HCT116 (cell line): ENCODE measurements around the gene ERI2. TPM values are rescaled to one million over a fixed set of nuclear protein-coding genes. Genes with fewer than 3 reads are reported as not detected.

ENCODE experiments used
- ATAC-seq: fragments of 200-7000 bp; cut with Tn5 transposase; 2 replicates; pipeline ENCODE4 v1.9.1; 2020; ENCODE audit warnings: mild to moderate bottlenecking, moderate library complexity
- BruUV-seq: library from RNA; stranded (reverse); fragments of 400-500 nt; replicated peaks from 2 replicates; lab custom pipeline; 2021; lab: Mats Ljungman, UMichigan
- CTCF ChIA-PET: fragments of 300-600 bp; sonication (Branson Sonifier 250); formaldehyde crosslinking; loops from one replicate; lab custom pipeline; 2021; ENCODE audit warnings: antibody characterized with exemption; lab: Charles Lee
- POLR2A ChIA-PET: fragments of 300-600, 350-600 bp; sonication (Branson Sonifier 250); formaldehyde crosslinking; loops from one replicate; lab custom pipeline; 2021; ENCODE audit warnings: antibody characterized with exemption; lab: Charles Lee
- RAD21 ChIA-PET, 2 experiments: fragments of 300-600 bp; sonication (Branson Sonifier 250); formaldehyde crosslinking; loops; one replicate each; lab custom pipeline; 2023; ENCODE audit warnings: low total read pairs in 2 of 2; ENCODE audit not compliant: uncharacterized antibody in 2 of 2, unreplicated experiment in 2 of 2, low non-redundant PET in 1 of 2; lab: Charles Lee
- DNase-seq: peaks from one replicate; pipeline ENCODE4 v3.0.0-alpha.2; 2010; ENCODE audit warnings: low read depth, low spot score
- H2AFZ ChIP-seq: fragments of 200-600 bp; shearing (Covaris generic), sonication (generic); 2 replicates; pipeline ENCODE4 v1.6.1; 2017; ENCODE audit warnings: low read depth, mixed run types, mixed read lengths, antibody characterized with exemption, low read length; ENCODE audit not compliant: poor library complexity, severe bottlenecking
- H3K27ac ChIP-seq: 2 replicates; pipeline ENCODE4 v1.5.1; 2012; ENCODE audit warnings: low read depth, low read length
- H3K27me3 ChIP-seq: fragments of 200-600 bp; sonication (generic); 2 replicates; pipeline ENCODE4 v1.6.1; 2016; ENCODE audit warnings: mixed run types, low read length, mixed read lengths; ENCODE audit not compliant: insufficient read depth
- H3K36me3 ChIP-seq, 2 experiments: fragments of 200-500 bp in 1 of 2; fragments of 200-600 bp in 1 of 2; sonication (Bioruptor generic) in 1 of 2; sonication (generic) in 1 of 2; 2 replicates each; pipeline versions ENCODE4 v1.5.1 to v1.6.1; 2014 to 2016; ENCODE audit warnings: low read length in 2 of 2, inconsistent platforms in 1 of 2, mixed read lengths in 1 of 2, mixed run types in 1 of 2; ENCODE audit not compliant: insufficient read depth in 2 of 2, control insufficient read depth in 1 of 2
- H3K4me1 ChIP-seq, 2 experiments: fragments of 200-600 bp in 1 of 2; sonication (generic) in 1 of 2; 2 replicates each; pipeline versions ENCODE4 v1.5.1 to v1.6.1; 2012 to 2017; ENCODE audit warnings: low read length in 2 of 2, inconsistent platforms in 1 of 2, mild to moderate bottlenecking in 1 of 2, mixed read lengths in 1 of 2, mixed run types in 1 of 2, moderate library complexity in 1 of 2; ENCODE audit not compliant: insufficient read depth in 2 of 2, control insufficient read depth in 1 of 2
- H3K4me2 ChIP-seq: fragments of 200-600 bp; sonication (generic); 2 replicates; pipeline ENCODE4 v1.6.1; 2017; ENCODE audit warnings: mixed run types, low read length, mixed read lengths
- H3K4me3 ChIP-seq, 2 experiments: fragments of 200-600 bp in 1 of 2; sonication (generic) in 1 of 2; replicated peaks in 1 of 2; 2 replicates each; pipeline ENCODE4 v1.5.1; 2011 to 2016; ENCODE audit warnings: low read length in 2 of 2, control low read depth in 1 of 2, low read depth in 1 of 2, mild to moderate bottlenecking in 1 of 2, mixed read lengths in 1 of 2, mixed run types in 1 of 2
- H3K79me2 ChIP-seq: fragments of 200-600 bp; sonication (generic); 2 replicates; pipeline ENCODE4 v1.6.1; 2017; ENCODE audit warnings: mild to moderate bottlenecking, mixed run types, low read length, moderate library complexity, mixed read lengths; ENCODE audit not compliant: insufficient read depth
- H3K9ac ChIP-seq: fragments of 200-600 bp; sonication (generic); 2 replicates; pipeline ENCODE4 v1.6.1; 2016; ENCODE audit warnings: low read length, mixed read lengths
- H3K9me2 ChIP-seq: fragments of 200-600 bp; sonication (generic), shearing (Covaris generic); 2 replicates; pipeline ENCODE4 v1.6.1; 2017; ENCODE audit warnings: mixed run types, mild to moderate bottlenecking, moderate library complexity; ENCODE audit not compliant: insufficient read depth
- H3K9me3 ChIP-seq, 2 experiments: fragments of 200-500 bp in 1 of 2; fragments of 200-600 bp in 1 of 2; sonication (Bioruptor generic) in 1 of 2; sonication (generic) in 1 of 2; 2 replicates each; pipeline ENCODE4 v1.6.1; 2014 to 2017; ENCODE audit warnings: low read length in 2 of 2, mixed read lengths in 2 of 2, inconsistent platforms in 1 of 2, low read depth in 1 of 2, mild to moderate bottlenecking in 1 of 2, mixed run types in 1 of 2, moderate library complexity in 1 of 2; ENCODE audit not compliant: control insufficient read depth in 1 of 2, insufficient read depth in 1 of 2
- H4K20me1 ChIP-seq: fragments of 200-600 bp; sonication (generic), shearing (Covaris generic); 2 replicates; pipeline ENCODE4 v1.6.1; 2017; ENCODE audit warnings: mixed run types, mild to moderate bottlenecking, moderate library complexity; ENCODE audit not compliant: insufficient read depth
- EGR1 ChIP-seq: IDR thresholded peaks from 2 replicates; pipeline ENCODE4 v1.6.1; 2012; ENCODE audit warnings: low read depth
- EZH2phosphoT487 ChIP-seq: fragments of 200-600 bp; IDR thresholded peaks from 2 replicates; pipeline ENCODE4 v1.6.1; 2018; ENCODE audit warnings: antibody characterized with exemption, borderline replicate concordance
- POLR2AphosphoS5 ChIP-seq: IDR thresholded peaks from 2 replicates; pipeline ENCODE4 v1.6.1; 2011; ENCODE audit warnings: mild to moderate bottlenecking, low read depth, low read length, moderate library complexity
- RAD21 ChIP-seq: IDR thresholded peaks from 2 replicates; pipeline ENCODE4 v1.6.1; 2012; ENCODE audit warnings: low read depth, mild to moderate bottlenecking
- SRF ChIP-seq: IDR thresholded peaks from 2 replicates; pipeline ENCODE4 v1.6.1; 2012; ENCODE audit warnings: low read depth
- TCF7L2 ChIP-seq: IDR thresholded peaks from 2 replicates; pipeline ENCODE4 v1.7.0; 2011; ENCODE audit warnings: borderline replicate concordance, inconsistent platforms; ENCODE audit not compliant: insufficient read depth, insufficient read length; ENCODE audit errors: extremely low read depth
- YY1 ChIP-seq: IDR thresholded peaks from 2 replicates; pipeline ENCODE4 v1.6.1; 2011; ENCODE audit warnings: low read length, low read depth, moderate library complexity, mild to moderate bottlenecking; ENCODE audit not compliant: insufficient replicate concordance; ENCODE audit errors: extremely low read depth
- ZFX ChIP-seq: fragments of 450-650 bp; IDR thresholded peaks from 2 replicates; pipeline ENCODE4 v1.6.1; 2017
- ZNF274 ChIP-seq: fragments of 200-500 bp; sonication (Bioruptor generic); IDR thresholded peaks from 2 replicates; pipeline ENCODE4 v1.6.1; 2014; ENCODE audit warnings: mild to moderate bottlenecking, low read depth, low read length, inconsistent platforms
- intact Hi-C: fragments of 100-400 bp; cut with micrococcal nuclease; formaldehyde crosslinking; loops from 2 replicates; pipeline ENCODE4 v1.10.0; 2022
- total RNA-seq: library from RNA; stranded (reverse); gene quantifications from one replicate; pipeline ENCODE4 v1.2.1, GENCODE V29; 2021; ENCODE audit not compliant: unreplicated experiment
- TF ChIP-seq, protein P1 (sequence below): IDR thresholded peaks from 2 replicates; pipeline ENCODE4 v1.6.1; 2011; ENCODE audit warnings: mild to moderate bottlenecking, low read length, moderate library complexity; ENCODE audit not compliant: insufficient replicate concordance; ENCODE audit errors: extremely low read depth
- TF ChIP-seq, protein P2 (sequence below): IDR thresholded peaks from 2 replicates; pipeline ENCODE4 v1.6.1; 2012

ERI2 gene
- total RNA-seq, 1 experiment from 2014 or later = 42.1 TPM

GRCh38 chr16:20767577-20767976, 38.7 kb downstream of the ERI2 start:
- Histone ChIP-seq H4K20me1 (no peaks in the 10 kb centered on the region), H3K9me3 (0 out of 4 replicates have a peak, but pooled peaks cover 0 to 2% of the 10 kb centered on the region in 2 experiments), H3K27me3 (no peaks in the 10 kb centered on the region), H3K4me3 (no peak overlapping the region), H2AFZ (no peak overlapping the region), H3K79me2 (no peaks in the 10 kb centered on the region)
- intact Hi-C loops = no loop called here
- CTCF ChIA-PET = no interaction called here
- RAD21 ChIA-PET = no interaction called here
- no peak for TF ChIP-seq RAD21
- TF ChIP-seq ZNF274 = no peak
- no peak for TF ChIP-seq EGR1
- TF ChIP-seq, protein P1, sequence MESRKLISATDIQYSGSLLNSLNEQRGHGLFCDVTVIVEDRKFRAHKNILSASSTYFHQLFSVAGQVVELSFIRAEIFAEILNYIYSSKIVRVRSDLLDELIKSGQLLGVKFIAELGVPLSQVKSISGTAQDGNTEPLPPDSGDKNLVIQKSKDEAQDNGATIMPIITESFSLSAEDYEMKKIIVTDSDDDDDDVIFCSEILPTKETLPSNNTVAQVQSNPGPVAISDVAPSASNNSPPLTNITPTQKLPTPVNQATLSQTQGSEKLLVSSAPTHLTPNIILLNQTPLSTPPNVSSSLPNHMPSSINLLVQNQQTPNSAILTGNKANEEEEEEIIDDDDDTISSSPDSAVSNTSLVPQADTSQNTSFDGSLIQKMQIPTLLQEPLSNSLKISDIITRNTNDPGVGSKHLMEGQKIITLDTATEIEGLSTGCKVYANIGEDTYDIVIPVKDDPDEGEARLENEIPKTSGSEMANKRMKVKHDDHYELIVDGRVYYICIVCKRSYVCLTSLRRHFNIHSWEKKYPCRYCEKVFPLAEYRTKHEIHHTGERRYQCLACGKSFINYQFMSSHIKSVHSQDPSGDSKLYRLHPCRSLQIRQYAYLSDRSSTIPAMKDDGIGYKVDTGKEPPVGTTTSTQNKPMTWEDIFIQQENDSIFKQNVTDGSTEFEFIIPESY = no peak
- no peak for TF ChIP-seq TCF7L2
- TF ChIP-seq POLR2AphosphoS5 = no peak
- no peak for TF ChIP-seq SRF
- no peak for TF ChIP-seq EZH2phosphoT487
- no peak for TF ChIP-seq YY1
- no peak for TF ChIP-seq ZFX
- TF ChIP-seq, protein P2, sequence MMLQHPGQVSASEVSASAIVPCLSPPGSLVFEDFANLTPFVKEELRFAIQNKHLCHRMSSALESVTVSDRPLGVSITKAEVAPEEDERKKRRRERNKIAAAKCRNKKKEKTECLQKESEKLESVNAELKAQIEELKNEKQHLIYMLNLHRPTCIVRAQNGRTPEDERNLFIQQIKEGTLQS = no peak
- TF ChIP-seq, all 23 proteins: peak for 0
- POLR2A ChIA-PET = no interaction called here
- BruUV-seq = no TSS peak
- Histone ChIP-seq H3K4me2 (no peak overlapping the region), H3K27ac (no peak overlapping the region), H3K9me2 (no peaks in the 10 kb centered on the region), H3K36me3 (no peaks in the 10 kb centered on the region), H3K4me1 (peaks cover 10 to 12% of the 10 kb centered on the region in 2 experiments), H3K9ac (no peak overlapping the region)
- DNase-seq (no peak), ATAC-seq (no peak)
